ENCODE data around the gene ARSB.

- TF ChIP-seq CTCF (IDR thresholded peaks at IDR 0.05; ENCODE audit: low read depth, low read length, poor library complexity, severe bottlenecking) = no peak
- no peak for TF ChIP-seq EZH2phosphoT487 (IDR thresholded peaks at IDR 0.05; ENCODE audit: borderline replicate concordance, low read length)
Observed at GRCh38 chr5:78738104-78738503, 247.0 kb downstream of the ARSB start.
